ENCODE data around the gene AGPAT4.

AGPAT4 gene

GRCh38 chr6:161152907-161153662 lies 120.8 kb downstream of the AGPAT4 start:
- peaks cover 7% of the 10 kb centered on the region for H3K9me3 ChIP-seq (ENCODE audit: control insufficient read depth, insufficient read depth, low read length)
- peaks cover 14% of the 10 kb centered on the region for H3K36me3 ChIP-seq (ENCODE audit: insufficient read depth, low read length)
- no peaks in the 10 kb centered on the region for H3K4me1 ChIP-seq (ENCODE audit: insufficient read depth, low read length)
- no peak overlapping the region for H3K9ac ChIP-seq (ENCODE audit: low read depth, low read length)

GRCh38 chr6:161152527-161152862 lies 121.4 kb downstream of the AGPAT4 start:
- peaks cover 3% of the 10 kb centered on the region; the same call in 1 of the 2 replicates for H3K9me3 ChIP-seq (ENCODE audit: control insufficient read depth, insufficient read depth, low read length)
- H3K36me3 ChIP-seq (ENCODE audit: insufficient read depth, low read length) = peaks cover 14% of the 10 kb centered on the region
- no peaks in the 10 kb centered on the region for H3K4me1 ChIP-seq (ENCODE audit: insufficient read depth, low read length)
- no peak overlapping the region for H3K9ac ChIP-seq (ENCODE audit: low read depth, low read length)

- no peaks in the 10 kb centered on the region for H3K9me3 ChIP-seq (ENCODE audit: control insufficient read depth, insufficient read depth, low read length)
- H3K9ac ChIP-seq (ENCODE audit: low read depth, low read length) = no peak overlapping the region
- no peaks in the 10 kb centered on the region for H3K4me1 ChIP-seq (ENCODE audit: insufficient read depth, low read length)
- H3K36me3 ChIP-seq (ENCODE audit: insufficient read depth, low read length) = peaks cover 14% of the 10 kb centered on the region
These were observed 122.0 kb downstream of the AGPAT4 start for GRCh38 chr6:161151660-161152526.

- peaks cover 17% of the 10 kb centered on the region for H3K36me3 ChIP-seq (ENCODE audit: insufficient read depth, low read length)
- no peak overlapping the region for H3K9ac ChIP-seq (ENCODE audit: low read depth, low read length)
- no peaks in the 10 kb centered on the region for H3K4me1 ChIP-seq (ENCODE audit: insufficient read depth, low read length)
- H3K9me3 ChIP-seq (ENCODE audit: control insufficient read depth, insufficient read depth, low read length) = no peaks in the 10 kb centered on the region
These were observed 122.7 kb downstream of the AGPAT4 start for GRCh38 chr6:161151059-161151645.

- no peaks in the 10 kb centered on the region for H3K9me3 ChIP-seq (ENCODE audit: control insufficient read depth, insufficient read depth, low read length)
- peaks cover 20% of the 10 kb centered on the region for H3K36me3 ChIP-seq (ENCODE audit: insufficient read depth, low read length)
- H3K4me1 ChIP-seq (ENCODE audit: insufficient read depth, low read length) = no peaks in the 10 kb centered on the region
- no peak overlapping the region for H3K9ac ChIP-seq (ENCODE audit: low read depth, low read length)
These were observed 123.3 kb downstream of the AGPAT4 start for GRCh38 chr6:161150566-161150965.

GRCh38 chr6:161150136-161150535 lies 123.7 kb downstream of the AGPAT4 start:
- Histone ChIP-seq H3K9ac (ENCODE audit: low read depth, low read length) (no peak overlapping the region), H3K9me3 (ENCODE audit: control insufficient read depth, insufficient read depth, low read length) (no peaks in the 10 kb centered on the region), H3K4me1 (ENCODE audit: insufficient read depth, low read length) (no peaks in the 10 kb centered on the region), H3K36me3 (ENCODE audit: insufficient read depth, low read length) (peaks cover 16% of the 10 kb centered on the region)

GRCh38 chr6:161143663-161144430 lies 130.0 kb downstream of the AGPAT4 start:
- Histone ChIP-seq H3K9me3 (ENCODE audit: control insufficient read depth, insufficient read depth, low read length) (no peaks in the 10 kb centered on the region), H3K36me3 (ENCODE audit: insufficient read depth, low read length) (peaks cover 12% of the 10 kb centered on the region), H3K9ac (ENCODE audit: low read depth, low read length) (no peak overlapping the region), H3K4me1 (ENCODE audit: insufficient read depth, low read length) (no peaks in the 10 kb centered on the region; the same call in 1 of the 2 replicates)

- Histone ChIP-seq H3K4me1 (ENCODE audit: insufficient read depth, low read length) (no peaks in the 10 kb centered on the region; the same call in 1 of the 2 replicates), H3K36me3 (ENCODE audit: insufficient read depth, low read length) (peaks cover 6% of the 10 kb centered on the region), H3K9ac (ENCODE audit: low read depth, low read length) (no peak overlapping the region), H3K9me3 (ENCODE audit: control insufficient read depth, insufficient read depth, low read length) (no peaks in the 10 kb centered on the region)
These were observed 130.9 kb downstream of the AGPAT4 start for GRCh38 chr6:161142957-161143296.

GRCh38 chr6:161141173-161141572 lies 132.7 kb downstream of the AGPAT4 start:
- H3K9me3 ChIP-seq (ENCODE audit: control insufficient read depth, insufficient read depth, low read length) = no peaks in the 10 kb centered on the region
- peaks cover 4% of the 10 kb centered on the region for H3K36me3 ChIP-seq (ENCODE audit: insufficient read depth, low read length)
- H3K4me1 ChIP-seq (ENCODE audit: insufficient read depth, low read length) = no peaks in the 10 kb centered on the region; the same call in 1 of the 2 replicates
- no peak overlapping the region for H3K9ac ChIP-seq (ENCODE audit: low read depth, low read length)

GRCh38 chr6:161140554-161140875 lies 133.3 kb downstream of the AGPAT4 start:
- no peak overlapping the region for H3K9ac ChIP-seq (ENCODE audit: low read depth, low read length)

GRCh38 chr6:161139766-161140553 lies 133.9 kb downstream of the AGPAT4 start:
- no peaks in the 10 kb centered on the region for H3K9me3 ChIP-seq (ENCODE audit: control insufficient read depth, insufficient read depth, low read length)
- H3K4me1 ChIP-seq (ENCODE audit: insufficient read depth, low read length) = no peaks in the 10 kb centered on the region; the same call in 1 of the 2 replicates
- no peak overlapping the region for H3K9ac ChIP-seq (ENCODE audit: low read depth, low read length)
- H3K36me3 ChIP-seq (ENCODE audit: insufficient read depth, low read length) = no peaks in the 10 kb centered on the region

More at GRCh38 chr6:161140554-161140875, 133.3 kb downstream of the AGPAT4 start:
- Histone ChIP-seq H3K36me3 (ENCODE audit: insufficient read depth, low read length) (no peaks in the 10 kb centered on the region), H3K9me3 (ENCODE audit: control insufficient read depth, insufficient read depth, low read length) (no peaks in the 10 kb centered on the region), H3K4me1 (ENCODE audit: insufficient read depth, low read length) (no peaks in the 10 kb centered on the region; the same call in 1 of the 2 replicates)

- no peaks in the 10 kb centered on the region for H3K9me3 ChIP-seq (ENCODE audit: control insufficient read depth, insufficient read depth, low read length)
- no peaks in the 10 kb centered on the region; the same call in 1 of the 2 replicates for H3K4me1 ChIP-seq (ENCODE audit: insufficient read depth, low read length)
- H3K36me3 ChIP-seq (ENCODE audit: insufficient read depth, low read length) = peaks cover 3% of the 10 kb centered on the region; the same call in 1 of the 2 replicates
- no peak overlapping the region for H3K9ac ChIP-seq (ENCODE audit: low read depth, low read length)
These were observed 134.5 kb downstream of the AGPAT4 start for GRCh38 chr6:161139304-161139765.

- Histone ChIP-seq H3K9me3 (ENCODE audit: control insufficient read depth, insufficient read depth, low read length) (no peaks in the 10 kb centered on the region; the same call in 1 of the 2 replicates), H3K36me3 (ENCODE audit: insufficient read depth, low read length) (peaks cover 8% of the 10 kb centered on the region; the same call in 1 of the 2 replicates), H3K4me1 (ENCODE audit: insufficient read depth, low read length) (no peaks in the 10 kb centered on the region; the same call in 1 of the 2 replicates), H3K9ac (ENCODE audit: low read depth, low read length) (no peak overlapping the region)
These were observed 135.1 kb downstream of the AGPAT4 start for GRCh38 chr6:161138543-161139303.

Data from ES-I3 (cell line).